ENCODE results near the gene ISX. TPM values are rescaled to one million over a fixed set of nuclear protein-coding genes. Genes with fewer than 3 reads are reported as not detected.
"Not testable (repeated sequence)": the region's sequence is repeated elsewhere in the genome, so short reads cannot be mapped to it uniquely, and the experiment has no call there.

ISX gene
- polyA plus RNA-seq = not detected

DNA sequence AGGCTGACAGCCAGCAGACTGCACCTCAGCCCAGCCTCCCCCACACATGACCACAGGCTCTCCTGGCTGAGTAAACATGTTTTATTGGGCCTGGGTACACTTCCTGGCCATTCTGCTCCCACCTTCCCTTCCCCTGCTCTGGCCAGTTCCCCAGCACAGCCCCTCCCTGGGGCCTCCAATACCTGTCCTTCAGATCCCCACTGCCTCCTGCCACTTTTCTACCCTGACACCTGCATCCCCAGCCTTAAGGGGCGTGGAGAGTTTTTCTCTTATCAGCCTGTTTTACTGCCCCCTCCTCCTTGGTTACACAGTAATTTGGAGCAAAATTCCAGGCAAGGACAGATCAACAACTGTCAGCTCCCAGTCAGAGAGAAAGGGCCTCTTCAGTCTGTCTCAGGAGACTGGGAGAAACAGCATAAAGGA is at the start of gene ISX:
ISX (plus strand) TSS at position 363 of the 423 bp plus-strand sequence. CDS start 930 bp downstream, outside the sequence.
- no peaks in the 10 kb centered on the region for H3K9me3 Mint-ChIP-seq
- peaks cover 4% of the 10 kb centered on the region for H3K27me3 Mint-ChIP-seq
- H3K4me3 Mint-ChIP-seq = no peak within 1 kb of the TSS
- no peaks in the 10 kb centered on the region for H3K36me3 Mint-ChIP-seq
- H3K4me1 Mint-ChIP-seq = no peaks in the 10 kb centered on the region
- H3K27ac Mint-ChIP-seq = no peak within 1 kb of the TSS

DNA sequence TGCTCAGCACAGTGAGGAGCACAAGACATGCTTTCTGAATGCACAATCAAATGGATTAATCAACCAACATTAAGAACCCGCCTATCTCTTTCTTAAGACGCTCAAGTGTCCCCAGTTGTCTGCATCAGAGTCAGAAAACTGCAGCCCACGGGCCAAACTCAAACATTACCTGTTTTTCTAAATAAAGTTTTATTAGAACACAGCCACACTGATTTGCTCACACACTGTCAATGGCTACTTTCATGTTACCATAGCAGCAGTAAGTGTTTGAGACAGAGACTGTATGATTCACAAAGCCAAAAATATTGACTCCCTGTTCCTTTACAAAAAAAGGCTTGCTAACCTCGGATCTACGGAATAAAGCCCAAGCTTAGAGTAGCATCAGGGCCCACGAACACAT is 49.0 kb upstream of the ISX start:
- Mint-ChIP-seq H3K36me3 (no peaks in the 10 kb centered on the region), H3K4me3 (no peak overlapping the region), H3K9me3 (no peaks in the 10 kb centered on the region)

DNA sequence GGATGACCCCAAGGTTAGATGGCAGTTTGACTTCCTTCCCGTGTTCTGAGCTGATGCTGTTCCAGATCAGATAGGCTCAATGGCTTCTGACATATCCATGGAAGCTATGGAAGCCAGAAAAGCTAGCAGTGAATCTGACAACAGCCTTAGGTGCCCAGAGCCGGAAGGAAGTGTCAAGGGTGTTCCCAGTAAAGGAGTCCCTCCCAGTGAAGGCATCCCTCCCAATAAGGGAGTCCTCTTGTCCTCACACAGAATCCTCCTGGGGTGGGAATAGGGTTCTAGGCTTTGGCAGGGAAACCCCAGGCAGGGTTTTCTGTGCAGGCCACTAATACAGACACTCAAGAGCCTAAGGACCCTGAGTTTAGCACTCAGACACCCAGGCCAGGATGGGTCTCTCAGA is 47.0 kb upstream of the ISX start:
- H3K27me3 Mint-ChIP-seq = peaks cover 12% of the 10 kb centered on the region
- H3K27ac Mint-ChIP-seq = no peak overlapping the region
- no peaks in the 10 kb centered on the region for H3K36me3 Mint-ChIP-seq
- no peak overlapping the region for H3K4me3 Mint-ChIP-seq
- H3K9me3 Mint-ChIP-seq = no peaks in the 10 kb centered on the region
- H3K4me1 Mint-ChIP-seq = no peaks in the 10 kb centered on the region

More for the DNA sequence above, 49.0 kb upstream of the ISX start:
- Mint-ChIP-seq H3K27ac (no peak overlapping the region), H3K27me3 (peaks cover 6% of the 10 kb centered on the region), H3K4me1 (no peaks in the 10 kb centered on the region)

DNA sequence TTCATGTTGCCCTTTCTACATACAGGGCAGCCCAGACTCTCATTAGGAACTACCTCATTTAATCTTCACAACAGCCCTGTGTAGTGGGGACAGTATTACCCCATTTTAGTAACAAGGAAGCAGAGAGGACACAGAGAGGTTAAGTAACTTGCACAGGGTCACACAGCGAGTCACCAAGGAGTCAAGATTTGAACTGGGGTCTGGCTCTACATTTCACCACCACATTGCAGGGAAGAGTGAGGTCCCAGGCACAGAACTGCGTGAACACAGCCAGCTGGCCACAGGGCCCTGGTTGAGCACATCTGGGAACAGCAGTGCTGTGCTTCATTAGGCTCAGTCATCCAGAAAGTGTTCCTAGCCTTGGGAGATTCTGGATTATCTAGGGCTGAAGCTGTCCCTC is 45.4 kb upstream of the ISX start:
- Mint-ChIP-seq H3K27ac (no peak overlapping the region), H3K4me1 (no peaks in the 10 kb centered on the region), H3K9me3 (no peaks in the 10 kb centered on the region), H3K4me3 (no peak overlapping the region), H3K36me3 (no peaks in the 10 kb centered on the region), H3K27me3 (peaks cover 16% of the 10 kb centered on the region)

DNA sequence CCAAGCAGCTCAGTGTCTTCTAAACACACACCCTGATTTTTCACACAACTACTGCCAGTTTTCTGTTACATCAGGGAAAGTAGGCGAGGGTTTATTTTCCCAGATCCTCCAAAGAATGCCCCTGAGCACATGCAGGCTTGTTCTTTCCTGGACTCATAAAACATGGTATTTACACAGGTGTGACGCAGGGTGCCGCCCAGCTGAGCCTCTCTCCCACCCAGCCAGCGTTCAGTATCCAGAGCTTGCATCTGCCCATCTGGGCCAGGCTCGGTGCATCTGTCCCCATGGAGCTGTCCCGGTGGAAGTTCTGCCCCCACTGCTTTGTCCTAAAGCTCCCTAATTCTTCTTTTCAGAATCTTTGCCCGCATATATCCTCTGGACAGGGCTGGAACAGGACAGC is 44.8 kb upstream of the ISX start:
- Mint-ChIP-seq H3K9me3 (no peaks in the 10 kb centered on the region), H3K4me1 (no peaks in the 10 kb centered on the region), H3K27ac (no peak overlapping the region), H3K36me3 (no peaks in the 10 kb centered on the region), H3K4me3 (no peak overlapping the region), H3K27me3 (peaks cover 16% of the 10 kb centered on the region)

DNA sequence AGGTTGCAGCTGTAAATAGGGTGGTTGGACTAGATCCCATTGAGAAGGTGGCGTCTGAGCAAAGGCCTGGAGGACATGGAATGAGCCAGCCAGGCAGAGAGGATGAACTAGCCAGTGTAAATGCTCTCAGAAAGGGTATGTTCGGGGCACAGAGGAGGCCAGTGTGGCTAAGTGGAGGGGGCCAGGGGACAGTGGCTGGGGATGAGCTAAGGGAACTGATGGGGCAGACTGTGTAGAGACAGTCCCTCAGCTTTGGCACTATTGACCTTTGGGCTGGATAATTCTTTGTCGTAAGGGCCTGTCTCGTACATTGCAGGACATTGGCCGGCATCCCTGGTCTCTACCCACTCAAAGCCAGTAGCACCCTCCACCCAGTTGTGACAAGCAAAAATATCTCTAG is 43.7 kb upstream of the ISX start:
- no peak overlapping the region for H3K4me3 Mint-ChIP-seq
- H3K27ac Mint-ChIP-seq = no peak overlapping the region
- H3K4me1 Mint-ChIP-seq = no peaks in the 10 kb centered on the region
- no peaks in the 10 kb centered on the region for H3K9me3 Mint-ChIP-seq
- H3K27me3 Mint-ChIP-seq = peaks cover 16% of the 10 kb centered on the region
- no peaks in the 10 kb centered on the region for H3K36me3 Mint-ChIP-seq

DNA sequence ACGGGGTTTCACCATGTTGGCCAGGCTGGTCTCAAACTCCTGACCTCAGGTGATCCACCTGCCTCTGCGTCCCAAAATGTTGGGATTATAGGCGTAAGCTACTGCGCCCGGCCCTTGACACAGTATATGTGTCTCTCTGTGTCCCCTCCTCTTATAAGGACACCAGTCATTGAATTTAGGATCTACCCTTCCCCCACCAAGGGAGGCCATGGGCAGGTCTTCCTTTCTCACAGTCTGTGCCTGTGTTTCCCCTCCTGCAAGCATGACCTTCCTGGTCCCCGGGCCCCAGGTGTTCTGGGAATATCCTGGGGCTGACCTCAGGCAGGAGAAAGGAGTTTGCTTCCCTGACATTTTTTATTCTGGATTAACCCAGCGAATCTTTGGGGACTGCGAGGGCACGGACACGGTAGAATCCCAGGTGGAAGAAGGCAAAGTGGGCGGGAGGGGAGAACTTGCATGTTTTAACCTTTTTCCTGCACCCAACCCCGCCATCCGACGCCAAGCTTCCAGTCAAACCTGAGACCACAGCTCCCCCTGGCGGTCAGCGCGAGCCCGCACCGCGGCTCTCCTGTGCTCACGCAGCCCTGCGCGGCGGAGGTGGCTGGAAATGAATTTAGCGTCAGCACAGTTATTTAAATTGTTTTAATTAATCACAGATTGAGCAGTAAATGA is 42.1 kb upstream of the ISX start:
- Mint-ChIP-seq H3K36me3 (no peaks in the 10 kb centered on the region), H3K9me3 (no peaks in the 10 kb centered on the region), H3K27ac (no peak overlapping the region), H3K27me3 (peaks cover 16% of the 10 kb centered on the region), H3K4me1 (no peaks in the 10 kb centered on the region), H3K4me3 (no peak overlapping the region)

DNA sequence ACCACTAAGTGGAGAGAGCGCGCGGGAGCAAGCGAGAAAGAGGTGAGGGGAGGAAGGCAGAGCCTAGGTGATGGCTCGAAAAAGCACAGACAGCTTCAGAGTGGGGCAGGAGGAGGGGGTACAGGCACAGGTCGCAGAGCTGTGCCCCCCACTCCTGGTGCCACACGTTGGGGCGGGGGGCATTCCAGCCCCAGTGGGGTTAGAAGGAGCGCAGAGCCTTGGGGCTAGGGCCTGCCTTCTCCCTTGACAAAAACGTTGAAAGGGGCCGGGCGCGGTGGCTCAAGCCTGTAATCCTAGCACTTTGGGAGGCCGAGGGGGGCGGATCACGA is 41.6 kb upstream of the ISX start:
- Mint-ChIP-seq H3K9me3 (no peaks in the 10 kb centered on the region), H3K4me1 (no peaks in the 10 kb centered on the region)

DNA sequence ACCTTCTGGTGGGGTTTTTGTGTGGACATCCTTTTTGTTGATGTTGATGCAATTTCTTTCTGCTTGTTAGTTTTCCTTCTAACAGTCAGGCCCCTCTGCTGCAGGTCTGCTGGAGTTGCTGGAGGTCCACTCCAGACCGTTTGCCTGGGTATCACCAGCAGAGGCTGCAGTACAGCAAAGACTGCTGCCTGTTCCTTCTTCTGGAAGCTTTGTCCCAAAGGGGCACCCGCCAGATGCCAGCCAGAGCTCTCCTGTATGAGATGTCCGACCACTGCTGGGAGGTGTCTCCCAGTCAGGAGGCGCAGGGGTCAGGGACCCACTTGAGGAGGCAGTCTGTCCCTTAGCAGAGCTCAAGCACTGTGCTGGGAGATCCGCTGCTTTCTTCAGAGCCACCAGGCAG is 35.8 kb upstream of the ISX start:
- H3K27me3 Mint-ChIP-seq = peaks cover 15% of the 10 kb centered on the region
- not testable (repeated sequence) for H3K36me3 Mint-ChIP-seq, H3K4me3 Mint-ChIP-seq, H3K9me3 Mint-ChIP-seq, H3K27ac Mint-ChIP-seq, H3K4me1 Mint-ChIP-seq

More for the DNA sequence above, 41.6 kb upstream of the ISX start:
- H3K27me3 Mint-ChIP-seq = peaks cover 16% of the 10 kb centered on the region
- no peak overlapping the region for H3K4me3 Mint-ChIP-seq
- H3K36me3 Mint-ChIP-seq = no peaks in the 10 kb centered on the region
- no peak overlapping the region for H3K27ac Mint-ChIP-seq

DNA sequence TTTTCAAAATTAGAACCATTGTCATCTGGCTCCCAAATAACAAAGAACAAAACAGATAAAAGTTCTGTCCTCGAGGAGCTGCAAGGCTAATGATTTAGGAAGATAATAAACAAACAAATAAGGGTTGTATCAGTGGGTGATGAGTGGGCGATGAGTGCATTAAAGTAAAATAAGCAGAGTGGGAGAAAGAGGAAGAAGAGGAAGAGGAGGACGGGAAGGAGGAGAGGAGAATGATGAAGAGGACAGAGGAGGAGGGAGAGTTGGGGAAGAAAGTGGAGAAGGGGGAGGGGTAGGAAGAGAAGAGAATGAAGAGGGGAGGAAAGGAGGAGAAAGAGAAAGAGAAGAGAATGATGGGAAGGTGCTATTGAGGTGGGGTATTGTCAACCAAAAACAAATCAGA is 33.4 kb upstream of the ISX start:
- H3K27me3 Mint-ChIP-seq = peaks cover 15% of the 10 kb centered on the region
- H3K4me3 Mint-ChIP-seq = no peak overlapping the region
- H3K36me3 Mint-ChIP-seq = no peaks in the 10 kb centered on the region
- no peak overlapping the region for H3K27ac Mint-ChIP-seq
- H3K4me1 Mint-ChIP-seq = no peaks in the 10 kb centered on the region
- H3K9me3 Mint-ChIP-seq = peaks cover 0 to 2% (median 0%) of the 10 kb centered on the region in 3 donors

DNA sequence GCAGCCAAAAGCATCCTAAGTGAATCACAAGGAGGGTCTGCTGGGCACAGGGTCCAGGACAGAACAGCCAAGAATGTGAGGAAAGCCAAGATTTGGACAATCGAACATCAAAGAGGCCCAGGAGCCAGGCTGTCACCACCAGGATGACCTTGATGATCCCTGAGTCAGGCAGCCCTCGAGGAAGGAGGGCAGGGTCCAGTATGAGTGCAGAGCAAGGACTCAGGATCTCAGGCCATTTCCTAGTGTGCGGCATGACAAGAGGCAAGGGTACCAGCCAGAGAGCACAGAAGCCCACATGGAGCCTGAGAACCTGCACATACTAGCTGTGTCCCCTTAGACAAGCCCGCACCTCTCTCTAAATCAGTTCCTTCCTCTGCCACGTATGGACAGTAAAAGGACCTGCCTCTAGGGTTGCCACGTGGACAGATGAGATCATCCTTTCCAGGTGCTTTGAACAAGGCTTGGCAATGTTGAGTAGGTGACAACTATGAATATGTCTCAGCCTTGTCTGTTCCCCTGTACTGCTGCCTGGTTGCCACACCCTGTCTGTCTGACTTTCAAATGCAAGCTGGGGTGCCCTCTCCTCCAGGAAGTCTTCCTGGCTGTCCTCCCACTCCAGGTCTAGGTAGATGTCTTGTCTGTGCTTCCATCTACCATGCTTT is 32.2 kb upstream of the ISX start:
- H3K4me3 Mint-ChIP-seq = no peak overlapping the region
- no peak overlapping the region for H3K27ac Mint-ChIP-seq
- H3K36me3 Mint-ChIP-seq = peaks cover 2% of the 10 kb centered on the region
- no peaks in the 10 kb centered on the region for H3K4me1 Mint-ChIP-seq
- peaks cover 0 to 2% (median 0%) of the 10 kb centered on the region in 3 donors for H3K9me3 Mint-ChIP-seq
- peaks cover 15% of the 10 kb centered on the region for H3K27me3 Mint-ChIP-seq

DNA sequence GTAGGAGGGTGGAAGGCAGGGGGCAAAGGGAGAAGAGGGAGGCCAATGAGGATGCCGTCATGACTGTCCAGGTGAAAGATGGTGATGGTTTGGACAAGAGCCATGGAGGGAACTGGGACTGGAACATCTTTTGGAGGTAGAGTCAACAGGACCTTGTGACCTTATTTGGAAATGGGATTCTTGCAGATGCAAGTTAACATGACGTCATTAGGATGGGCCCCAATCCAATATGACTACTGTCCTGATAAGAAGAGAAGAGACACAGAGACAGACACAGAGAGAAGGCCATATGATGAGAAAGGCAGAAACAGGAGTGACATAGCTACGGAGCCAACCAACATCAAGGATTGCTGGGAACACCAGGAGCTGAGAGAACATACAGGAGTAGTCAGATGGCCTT is 31.0 kb upstream of the ISX start:
- Mint-ChIP-seq H3K27ac (no peak overlapping the region), H3K27me3 (peaks cover 14% of the 10 kb centered on the region), H3K36me3 (peaks cover 2% of the 10 kb centered on the region), H3K4me3 (no peak overlapping the region), H3K9me3 (peaks cover 0 to 2% (median 0%) of the 10 kb centered on the region in 3 donors), H3K4me1 (no peaks in the 10 kb centered on the region)

DNA sequence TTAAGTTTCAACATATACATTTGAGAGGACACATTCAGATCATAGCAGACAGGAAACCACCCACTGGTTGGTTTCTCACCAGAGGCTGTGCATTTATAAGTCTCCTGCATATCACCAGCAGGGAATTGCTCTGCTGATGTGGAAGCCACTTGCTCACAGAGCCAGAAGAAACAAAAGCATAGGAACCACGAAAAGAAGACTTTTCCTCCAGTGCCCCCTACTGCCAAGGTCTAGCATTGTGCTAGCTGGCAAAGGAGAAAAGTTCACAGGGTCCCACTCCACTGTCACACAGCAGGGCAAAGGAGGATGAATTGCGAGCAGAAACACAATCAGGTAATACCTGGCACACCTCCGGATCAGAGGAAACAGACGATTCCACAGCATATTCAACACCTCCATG is 28.9 kb upstream of the ISX start:
- Mint-ChIP-seq H3K27me3 (peaks cover 4% of the 10 kb centered on the region), H3K4me3 (no peak overlapping the region), H3K4me1 (no peaks in the 10 kb centered on the region), H3K27ac (no peak overlapping the region), H3K36me3 (peaks cover 2% of the 10 kb centered on the region), H3K9me3 (peaks cover 0 to 4% (median 2%) of the 10 kb centered on the region in 3 donors)

DNA sequence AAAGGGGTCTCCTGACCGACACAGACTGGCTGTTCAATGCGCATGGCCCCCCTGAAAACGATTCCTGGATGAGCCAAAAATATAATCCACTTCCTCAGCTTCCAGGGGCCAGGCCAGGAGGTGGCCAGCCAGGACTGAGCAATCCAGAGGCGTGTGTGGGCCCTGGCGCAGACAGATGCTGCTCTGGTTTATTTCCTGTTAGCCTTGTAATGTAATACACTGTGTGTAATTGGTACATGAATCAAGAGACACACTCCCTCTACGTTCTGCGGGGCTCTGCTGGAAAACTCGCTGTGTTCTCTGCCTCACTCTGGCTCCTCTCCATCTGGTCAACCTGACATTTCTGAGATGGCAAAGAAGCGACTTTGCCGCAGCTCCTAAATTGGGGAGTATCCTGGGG is 26.3 kb upstream of the ISX start:
- Mint-ChIP-seq H3K27me3 (no peaks in the 10 kb centered on the region), H3K9me3 (peaks cover 0 to 3% (median 2%) of the 10 kb centered on the region in 3 donors), H3K27ac (no peak overlapping the region), H3K36me3 (peaks cover 2% of the 10 kb centered on the region), H3K4me3 (no peak overlapping the region), H3K4me1 (no peaks in the 10 kb centered on the region)

DNA sequence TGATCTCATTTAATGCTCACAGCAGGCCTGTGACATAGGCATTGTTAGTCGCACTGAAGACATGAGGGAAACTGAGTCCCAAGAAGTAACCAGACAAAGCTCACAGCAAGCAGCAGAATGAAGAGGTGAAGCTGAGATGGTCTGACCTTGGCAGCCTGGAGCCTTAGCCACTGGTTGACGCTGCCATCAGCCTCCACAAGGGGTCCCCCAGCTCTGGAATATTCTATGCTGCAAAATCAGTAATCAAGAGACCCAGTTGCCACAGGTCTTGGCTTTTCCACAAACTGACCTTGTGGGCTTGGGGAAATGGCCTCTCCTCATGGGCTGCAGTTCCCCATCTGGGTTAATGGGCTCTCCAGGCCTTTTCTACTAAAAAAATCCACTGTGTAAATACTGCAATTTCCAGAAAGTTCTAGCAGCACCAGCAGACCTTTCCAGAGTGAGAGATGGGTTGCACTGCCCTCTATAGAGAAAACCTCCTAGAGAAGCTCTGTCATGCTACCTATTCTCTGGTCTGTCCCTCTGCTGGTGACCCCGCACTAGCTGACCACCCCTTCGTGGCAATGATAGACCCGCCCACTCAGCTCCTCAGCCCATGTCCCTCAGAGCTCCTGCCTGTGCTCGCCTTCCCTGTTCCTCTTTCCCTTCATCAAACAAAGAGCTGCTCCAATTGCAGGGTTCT is 22.6 kb upstream of the ISX start:
- Mint-ChIP-seq H3K4me3 (no peak overlapping the region), H3K27ac (no peak overlapping the region), H3K27me3 (peaks cover 6% of the 10 kb centered on the region), H3K4me1 (no peaks in the 10 kb centered on the region), H3K9me3 (peaks cover 2 to 4% (median 3%) of the 10 kb centered on the region in 3 donors), H3K36me3 (no peaks in the 10 kb centered on the region)

DNA sequence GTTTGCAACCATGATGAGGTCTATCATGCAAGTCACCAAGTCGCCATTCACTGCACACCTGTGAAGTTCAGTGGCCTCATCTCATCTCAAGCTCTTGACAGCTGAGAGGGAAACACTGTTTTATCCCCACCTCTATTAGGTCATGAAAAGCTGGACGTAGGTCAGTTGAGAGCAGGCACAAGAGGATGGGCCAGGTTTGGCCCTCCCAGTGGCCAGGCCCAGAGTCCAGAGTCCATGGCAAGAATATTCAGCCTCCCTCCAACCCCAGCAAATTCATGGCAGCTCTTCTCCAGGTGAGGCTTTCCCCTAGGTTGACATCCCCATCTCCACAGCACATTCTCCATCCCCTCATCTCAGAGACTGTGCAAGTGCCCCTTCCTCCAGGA is 22.0 kb upstream of the ISX start:
- H3K36me3 Mint-ChIP-seq = no peaks in the 10 kb centered on the region
- peaks cover 7% of the 10 kb centered on the region for H3K27me3 Mint-ChIP-seq
- no peak overlapping the region for H3K4me3 Mint-ChIP-seq
- H3K27ac Mint-ChIP-seq = no peak overlapping the region
- H3K9me3 Mint-ChIP-seq = peaks cover 2 to 4% (median 3%) of the 10 kb centered on the region in 3 donors
- H3K4me1 Mint-ChIP-seq = no peaks in the 10 kb centered on the region
